Measurements from ENCODE around the gene ZNF366.

- TF ChIP-seq CTCF (IDR thresholded peaks at IDR 0.05; ENCODE audit: insufficient read depth, low read length, poor library complexity, severe bottlenecking): no peak
- no peak for TF ChIP-seq EZH2phosphoT487 (conservative IDR thresholded peaks at IDR 0.05; ENCODE audit: low read length)
These were observed 79.4 kb downstream of the ZNF366 start for GRCh38 chr5:72427488-72428437.
